Karpas-422 (cell line): ENCODE measurements around the gene NAA80. TPM values are rescaled to one million over a fixed set of nuclear protein-coding genes. Genes with fewer than 3 reads are reported as not detected.
"Not testable (repeated sequence)": the region's sequence is repeated elsewhere in the genome, so short reads cannot be mapped to it uniquely, and the experiment has no call there.

Source experiments
- DNase-seq: peaks from one replicate; pipeline ENCODE4 v3.0.0-alpha.2; 2015
- H2AFZ ChIP-seq: fragments of 200-600 bp; sonication (generic); 2 replicates; pipeline ENCODE4 v1.6.1; 2014; ENCODE audit warnings: antibody characterized with exemption, low read length, mixed read lengths
- H3K27ac ChIP-seq: fragments of 200-600 bp; sonication (generic); 2 replicates; pipeline ENCODE4 v1.5.1; 2014; ENCODE audit warnings: mild to moderate bottlenecking, low read length, moderate library complexity
- H3K27me3 ChIP-seq: fragments of 200-600 bp; sonication (generic); 2 replicates; pipeline ENCODE4 v1.6.1; 2014; ENCODE audit warnings: low read length, mixed read lengths
- H3K36me3 ChIP-seq: fragments of 200-600 bp; sonication (generic); 2 replicates; pipeline ENCODE4 v1.6.1; 2014; ENCODE audit warnings: low read length, mixed read lengths; ENCODE audit not compliant: insufficient read depth
- H3K4me1 ChIP-seq: fragments of 200-600 bp; sonication (generic); 2 replicates; pipeline ENCODE4 v1.6.1; 2014; ENCODE audit warnings: mild to moderate bottlenecking, low read length, mixed read lengths
- H3K4me2 ChIP-seq: fragments of 200-600 bp; sonication (generic); 2 replicates; pipeline ENCODE4 v1.6.1; 2014; ENCODE audit warnings: low read length, low read depth, mild to moderate bottlenecking; ENCODE audit not compliant: poor library complexity, severe bottlenecking
- H3K4me3 ChIP-seq: fragments of 200-600 bp; sonication (generic); 2 replicates; pipeline ENCODE4 v1.5.1; 2014; ENCODE audit warnings: mild to moderate bottlenecking, antibody characterized with exemption, low read length, mixed read lengths
- H3K79me2 ChIP-seq: fragments of 200-600 bp; sonication (generic); 2 replicates; pipeline ENCODE4 v1.6.1; 2014; ENCODE audit warnings: mild to moderate bottlenecking, low read length, mixed read lengths
- H3K9ac ChIP-seq: fragments of 200-600 bp; sonication (generic); 2 replicates; pipeline ENCODE4 v1.6.0; 2014; ENCODE audit warnings: low read length
- H3K9me2 ChIP-seq: fragments of 200-600 bp; sonication (generic), shearing (Covaris generic); replicated peaks from 2 replicates; pipeline ENCODE4 v1.6.0; 2014; ENCODE audit warnings: mild to moderate bottlenecking, low read length, moderate library complexity; ENCODE audit not compliant: insufficient read depth
- H3K9me3 ChIP-seq: fragments of 300-700, 200-600 bp; sonication (generic); 2 replicates; pipeline ENCODE4 v1.6.1; 2014; ENCODE audit warnings: low read length, mixed read lengths
- H4K20me1 ChIP-seq: fragments of 200-600 bp; sonication (generic); 2 replicates; pipeline ENCODE4 v1.6.1; 2014; ENCODE audit warnings: mild to moderate bottlenecking, antibody characterized with exemption, low read length, low read depth; ENCODE audit not compliant: insufficient read depth
- total RNA-seq: library from RNA; depleted of rRNA; stranded (reverse); fragments of >200 nt; shearing (Covaris generic); gene quantifications from 2 replicates; pipeline ENCODE4 v1.2.3, GENCODE V29; 2014; ENCODE audit warnings: low replicate concordance

Gene NAA80
- total RNA-seq, 1 experiment from 2014 or later: 18.1 TPM

GRCh38 chr3:50286322-50287227, 12.6 kb downstream of the NAA80 start:
- Histone ChIP-seq H3K4me3 (no peak overlapping the region), H3K27me3 (no peaks in the 10 kb centered on the region), H3K4me1 (peaks cover 10% of the 10 kb centered on the region), H3K9me2 (no peaks in the 10 kb centered on the region), H3K27ac (no peak overlapping the region), H4K20me1 (0 out of 2 replicates have a peak, but pooled peaks cover 4% of the 10 kb centered on the region), H3K9ac (no peak overlapping the region), H3K9me3 (no peaks in the 10 kb centered on the region), H3K36me3 (peaks cover 27% of the 10 kb centered on the region; the same call in 1 of the 2 replicates), H3K79me2 (peaks cover 18% of the 10 kb centered on the region), H3K4me2 (no peak overlapping the region), H2AFZ (no peak overlapping the region)
- no peak for DNase-seq

- H2AFZ ChIP-seq, H3K9me2 ChIP-seq, H3K27ac ChIP-seq, H3K9ac ChIP-seq, H3K4me3 ChIP-seq, H3K9me3 ChIP-seq, DNase-seq, H3K4me2 ChIP-seq, H3K4me1 ChIP-seq, H3K79me2 ChIP-seq, H4K20me1 ChIP-seq, H3K27me3 ChIP-seq: not testable (repeated sequence)
- peaks cover 15% of the 10 kb centered on the region; the same call in 1 of the 2 replicates for H3K36me3 ChIP-seq
These were observed 15.1 kb downstream of the NAA80 start for GRCh38 chr3:50284121-50284520.

DNA sequence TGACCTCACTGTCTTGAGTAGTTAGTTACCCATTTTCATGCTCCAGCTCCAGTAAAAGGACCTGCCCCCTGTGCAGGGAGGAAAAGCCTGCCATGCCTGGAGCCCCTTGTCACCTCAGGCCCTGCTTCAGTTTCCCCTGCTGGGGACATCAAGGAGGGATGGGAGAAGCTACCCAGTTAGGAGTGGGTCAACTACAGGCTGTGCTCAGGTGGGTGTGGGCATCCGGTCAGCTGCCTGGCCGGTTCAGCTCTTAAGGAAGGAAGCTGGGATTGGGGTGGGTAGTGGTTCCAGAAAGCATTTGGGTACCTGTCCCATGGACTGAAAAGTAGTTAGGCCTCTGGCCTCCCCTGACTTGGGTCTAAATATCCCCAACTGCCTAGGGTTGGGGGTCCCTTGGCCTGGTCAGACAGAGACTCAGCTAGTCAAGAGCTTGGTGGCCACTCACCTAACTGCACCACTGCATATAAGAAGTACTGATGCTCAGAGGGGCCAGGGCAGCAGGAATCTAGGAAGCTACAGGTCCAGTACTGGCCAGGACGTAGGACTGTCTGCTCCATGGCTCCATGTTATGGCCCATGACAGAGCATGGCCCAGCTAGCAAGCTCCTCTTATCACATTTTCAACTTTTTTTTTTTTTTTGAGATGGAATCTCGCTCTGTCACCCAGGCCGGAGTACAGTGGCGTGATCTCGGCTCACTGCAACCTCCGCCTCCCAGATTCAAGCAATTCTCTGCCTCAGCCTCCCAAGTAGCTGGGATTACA, 19.8 kb downstream of the NAA80 start:
- Histone ChIP-seq H3K9me3 (no peaks in the 10 kb centered on the region), H3K4me3 (no peak overlapping the region), H3K79me2 (no peaks in the 10 kb centered on the region), H3K27me3 (no peaks in the 10 kb centered on the region), H3K27ac (no peak overlapping the region), H2AFZ (no peak overlapping the region), H3K9ac (no peak overlapping the region), H4K20me1 (no peaks in the 10 kb centered on the region), H3K4me2 (no peak overlapping the region), H3K4me1 (no peaks in the 10 kb centered on the region), H3K9me2 (no peaks in the 10 kb centered on the region), H3K36me3 (no peaks in the 10 kb centered on the region)
- no peak for DNase-seq

DNA sequence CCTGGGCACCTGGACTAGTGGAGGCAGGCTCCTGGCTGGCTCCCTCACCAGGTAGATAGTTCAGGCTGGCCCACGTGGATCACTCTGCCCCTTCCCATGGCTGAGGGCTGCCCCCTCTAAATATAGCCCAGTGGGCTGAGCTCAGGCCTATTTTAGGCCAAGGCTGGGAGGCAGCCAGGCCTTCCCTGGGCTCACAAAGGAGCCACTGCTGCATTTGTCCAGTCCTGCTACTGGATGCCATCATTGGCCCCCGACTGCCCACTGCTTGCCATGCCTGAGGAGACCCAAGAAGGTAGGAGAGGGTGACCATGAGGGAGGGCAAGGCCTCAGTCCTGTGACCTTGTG, 20.4 kb downstream of the NAA80 start, which contains the start of gene LSMEM2:
Gene LSMEM2, plus strand, starts transcription at position 208 of the 345 bp plus-strand sequence. Its CDS starts 27 bp downstream, at position 235.
- H3K27me3 ChIP-seq: no peaks in the 10 kb centered on the region
- DNase-seq: no peak
- H4K20me1 ChIP-seq: no peaks in the 10 kb centered on the region
- no peaks in the 10 kb centered on the region for H3K9me3 ChIP-seq
- no peak within 1 kb of the TSS for H3K27ac ChIP-seq
- no peaks in the 10 kb centered on the region for H3K79me2 ChIP-seq
- no peaks in the 10 kb centered on the region for H3K4me1 ChIP-seq
- H3K9me2 ChIP-seq: no peaks in the 10 kb centered on the region
- no peak within 1 kb of the TSS for H2AFZ ChIP-seq
- H3K4me3 ChIP-seq: no peak within 1 kb of the TSS
- H3K9ac ChIP-seq: no peak within 1 kb of the TSS
- no peak within 1 kb of the TSS for H3K4me2 ChIP-seq
- H3K36me3 ChIP-seq: no peaks in the 10 kb centered on the region

DNA sequence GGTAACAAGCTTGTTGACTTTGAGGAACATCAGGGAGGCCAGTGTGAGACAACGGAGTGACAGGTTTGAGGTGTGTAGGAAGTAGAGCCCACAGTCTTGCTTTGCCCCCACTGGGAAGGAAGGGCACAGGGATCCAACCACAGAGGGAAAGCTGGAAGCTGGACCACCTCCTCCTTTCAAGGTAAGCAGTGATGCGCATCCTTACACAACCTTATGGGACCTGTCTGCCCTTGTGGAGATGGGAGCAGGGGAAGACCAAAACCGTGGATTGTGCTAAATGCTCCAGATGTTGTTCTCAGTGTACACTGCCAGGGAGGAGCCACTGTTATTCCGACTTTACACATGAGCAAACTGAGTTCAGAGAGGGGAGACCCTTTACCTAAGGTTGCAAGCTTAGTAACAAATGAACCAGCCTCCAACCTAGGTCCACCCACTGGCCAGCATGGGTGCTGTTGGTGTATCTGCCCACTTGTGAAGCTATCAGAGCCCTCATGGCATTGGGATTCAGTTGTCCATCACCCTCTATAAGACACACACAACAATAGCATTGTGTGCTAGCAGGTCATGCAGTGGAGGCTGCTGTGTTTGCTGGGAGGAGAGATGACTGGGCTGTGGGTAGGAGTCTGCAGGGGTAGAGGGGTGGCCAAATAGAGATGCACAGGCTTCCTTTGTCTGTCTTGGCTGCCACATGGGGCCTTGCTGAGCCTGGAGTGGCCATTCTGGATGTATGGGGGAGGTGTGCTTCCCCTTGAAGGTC, 20.9 kb downstream of the NAA80 start:
- no peaks in the 10 kb centered on the region for H3K4me1 ChIP-seq
- H3K36me3 ChIP-seq: no peaks in the 10 kb centered on the region
- H3K9ac ChIP-seq: no peak overlapping the region
- no peak for DNase-seq
- no peak overlapping the region for H3K27ac ChIP-seq
- no peaks in the 10 kb centered on the region for H3K9me2 ChIP-seq
- H2AFZ ChIP-seq: no peak overlapping the region
- no peak overlapping the region for H3K4me3 ChIP-seq
- H4K20me1 ChIP-seq: no peaks in the 10 kb centered on the region
- H3K9me3 ChIP-seq: no peaks in the 10 kb centered on the region
- H3K79me2 ChIP-seq: no peaks in the 10 kb centered on the region
- no peak overlapping the region for H3K4me2 ChIP-seq
- no peaks in the 10 kb centered on the region for H3K27me3 ChIP-seq

- Histone ChIP-seq H3K27me3 (no peaks in the 10 kb centered on the region), H3K4me3 (no peak overlapping the region), H3K9ac (no peak overlapping the region), H3K9me2 (no peaks in the 10 kb centered on the region), H3K79me2 (no peaks in the 10 kb centered on the region), H3K27ac (no peak overlapping the region), H3K36me3 (no peaks in the 10 kb centered on the region), H3K4me1 (peaks cover 3% of the 10 kb centered on the region), H3K4me2 (no peak overlapping the region), H2AFZ (no peak overlapping the region), H3K9me3 (no peaks in the 10 kb centered on the region), H4K20me1 (no peaks in the 10 kb centered on the region)
- DNase-seq: no peak
These were observed 22.5 kb downstream of the NAA80 start for GRCh38 chr3:50276762-50277101.

GRCh38 chr3:50275996-50276761, 23.0 kb downstream of the NAA80 start:
- no peak overlapping the region for H3K9ac ChIP-seq
- H2AFZ ChIP-seq: no peak overlapping the region
- no peaks in the 10 kb centered on the region for H4K20me1 ChIP-seq
- no peaks in the 10 kb centered on the region for H3K79me2 ChIP-seq
- no peak overlapping the region for H3K4me3 ChIP-seq
- H3K4me1 ChIP-seq: peaks cover 3% of the 10 kb centered on the region
- DNase-seq: no peak
- H3K27me3 ChIP-seq: no peaks in the 10 kb centered on the region
- no peaks in the 10 kb centered on the region for H3K9me2 ChIP-seq
- H3K4me2 ChIP-seq: no peak overlapping the region
- H3K36me3 ChIP-seq: no peaks in the 10 kb centered on the region
- no peak overlapping the region for H3K27ac ChIP-seq
- no peaks in the 10 kb centered on the region for H3K9me3 ChIP-seq
